Kidney tubule cell (primary cell): ENCODE data around the gene MAD1L1.

ENCODE experiments used
- DNase-seq: peaks from one replicate; pipeline ENCODE4 v3.0.0-alpha.2; 2018; ENCODE audit warnings: low spot score

The MAD1L1 gene

DNA sequence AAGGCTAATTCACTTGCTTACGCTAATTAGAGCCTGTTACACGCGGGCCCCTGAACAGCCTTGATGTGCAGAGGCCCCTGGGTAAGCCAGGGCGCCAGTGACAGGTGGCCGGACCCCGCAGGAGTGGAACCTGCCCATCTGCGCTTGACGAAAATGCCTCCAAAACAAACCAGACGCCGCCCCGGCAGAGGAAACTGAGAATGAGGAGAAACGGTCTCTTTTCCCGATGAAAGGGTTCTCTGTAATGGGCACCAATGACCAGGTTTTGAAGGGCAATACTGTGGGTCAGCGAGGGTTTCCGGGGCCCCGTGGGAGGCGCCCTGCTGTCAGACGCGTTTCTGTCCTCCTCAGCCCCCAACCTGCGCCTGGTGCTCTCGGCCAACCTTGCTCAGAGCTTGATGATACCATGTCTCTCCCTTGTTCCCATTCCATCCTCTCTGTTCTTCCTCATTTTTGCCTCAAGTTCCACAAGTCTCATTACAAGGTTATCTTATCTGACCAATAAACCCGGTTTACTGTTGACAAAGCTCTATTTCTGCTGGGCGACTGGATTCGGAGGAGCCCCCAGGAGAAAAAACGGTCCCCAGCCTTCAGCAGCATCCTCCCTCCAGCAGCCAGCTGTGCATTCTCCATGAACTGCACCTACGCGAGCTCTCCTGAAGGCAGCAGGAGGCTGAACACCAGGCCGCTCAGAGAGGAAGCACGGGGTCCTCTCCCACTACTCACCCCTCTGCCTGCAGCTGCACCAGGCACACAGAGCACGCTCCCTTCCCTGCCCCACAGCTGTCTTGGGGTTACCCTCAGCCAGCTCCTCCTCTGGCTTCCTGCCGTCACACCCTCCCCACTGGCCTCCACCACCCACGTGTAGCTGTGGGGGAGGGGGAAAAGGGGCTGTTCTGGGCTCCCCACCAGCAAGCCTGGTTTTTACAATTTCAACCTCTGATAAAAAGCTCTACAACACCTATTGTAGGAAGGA lies 202.0 kb downstream of the MAD1L1 start:
- no peak for DNase-seq

DNA sequence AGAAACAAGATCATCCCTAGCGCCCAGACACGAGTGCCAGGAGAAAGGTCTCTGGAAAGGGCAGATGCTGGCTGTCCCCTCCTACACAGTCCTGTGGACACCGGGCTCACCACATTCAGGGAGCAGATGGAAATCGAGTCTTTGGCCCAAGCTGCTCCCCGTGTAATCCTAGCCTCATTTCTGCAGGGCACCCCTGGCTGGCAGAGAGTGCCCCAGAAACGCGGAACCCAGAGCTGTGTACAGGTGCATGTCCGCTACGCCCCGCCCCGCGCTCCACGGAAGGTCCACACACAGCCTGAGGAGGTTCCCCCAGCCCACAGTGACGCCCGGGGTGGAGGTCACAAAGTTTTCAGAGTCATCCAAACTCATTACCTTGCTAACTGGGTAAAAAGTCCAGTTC lies 202.8 kb downstream of the MAD1L1 start:
- no peak for DNase-seq

DNA sequence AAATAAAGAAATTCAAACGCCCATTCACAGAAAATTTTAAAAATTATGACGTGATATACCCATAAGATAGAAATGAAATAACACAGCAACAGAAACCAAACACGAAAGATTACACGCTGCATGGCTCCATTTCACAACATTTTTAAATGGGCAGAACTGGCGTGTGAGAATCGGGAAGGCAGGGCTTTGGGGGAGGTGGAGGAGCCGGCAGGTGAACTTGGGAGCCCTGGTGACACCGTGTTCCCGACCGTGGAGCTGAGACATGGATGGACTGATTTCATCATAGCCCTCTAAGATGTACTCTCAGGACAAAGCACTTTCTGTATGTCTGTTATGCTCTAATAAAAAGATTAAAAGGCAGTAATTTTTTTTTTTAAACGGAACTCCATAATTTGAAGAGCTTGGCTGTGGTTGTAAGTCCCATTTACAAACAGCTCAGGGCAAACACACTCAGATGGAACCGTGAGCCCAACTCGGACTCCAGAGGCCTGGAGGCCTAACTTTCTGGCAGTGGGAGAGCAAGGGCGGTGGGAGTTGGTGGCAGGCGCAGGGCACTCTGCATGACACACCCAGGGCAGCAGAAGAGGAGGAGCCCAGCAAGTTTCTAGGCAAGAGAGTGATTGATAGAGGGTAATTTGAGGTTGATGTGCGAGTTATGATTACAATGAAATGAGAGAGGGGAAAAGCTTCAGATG lies 203.4 kb downstream of the MAD1L1 start:
- DNase-seq, result no peak

DNA sequence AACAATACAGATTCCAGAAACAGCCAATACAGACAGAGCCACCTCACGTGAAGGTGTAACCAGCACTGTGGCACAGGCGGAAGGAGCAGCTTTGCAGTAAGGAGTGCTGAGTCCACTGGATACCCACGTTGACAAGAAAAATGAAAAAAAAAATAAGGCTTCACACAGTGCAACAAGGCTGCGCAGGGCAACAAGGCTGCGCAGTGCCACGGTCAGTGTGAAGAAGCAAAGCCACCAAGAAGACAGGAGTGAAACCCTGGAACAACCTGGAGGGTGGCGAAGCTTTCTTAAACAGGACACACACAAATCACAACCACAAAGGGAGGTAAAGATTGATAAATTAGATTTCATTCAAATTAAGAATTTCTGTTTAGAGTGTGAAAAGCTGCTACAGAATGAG lies 204.0 kb downstream of the MAD1L1 start:
- no peak for DNase-seq

DNA sequence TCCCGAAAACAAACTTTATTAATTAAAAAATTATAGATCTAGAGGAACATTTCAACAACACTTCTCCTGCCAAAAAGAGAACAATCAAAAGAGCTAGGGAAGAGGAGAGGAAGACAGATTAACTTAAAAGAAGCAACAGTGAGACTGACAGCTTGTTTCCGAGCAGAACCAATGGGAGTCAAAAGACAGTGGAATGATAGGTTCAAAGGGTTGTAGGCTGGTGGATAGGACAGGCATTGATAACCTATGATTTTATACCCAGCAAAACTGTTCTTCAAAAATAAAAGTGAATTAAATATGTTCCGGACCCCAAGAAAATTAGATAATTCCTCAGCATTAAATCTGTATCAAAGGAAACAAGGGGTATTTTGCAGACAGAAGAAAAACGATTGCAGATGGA lies 207.6 kb downstream of the MAD1L1 start:
- no peak for DNase-seq

DNA sequence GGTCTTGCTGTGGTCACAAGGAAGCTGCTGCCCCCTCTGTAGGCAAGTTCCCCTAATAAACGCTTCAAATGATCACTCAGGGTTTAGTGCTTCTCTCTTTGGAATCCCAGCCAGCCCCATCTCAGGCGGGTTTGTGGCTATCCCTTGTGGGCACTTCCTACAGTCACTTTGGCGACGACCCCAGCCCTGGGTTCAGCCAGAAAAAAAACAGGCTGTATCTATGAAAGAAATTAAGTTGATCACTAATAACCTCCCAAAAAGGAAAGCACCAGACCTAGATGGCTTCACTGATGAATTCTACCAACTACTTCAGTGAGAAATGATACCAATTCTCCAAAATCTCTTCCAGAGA lies 208.2 kb downstream of the MAD1L1 start:
- no peak for DNase-seq

DNA sequence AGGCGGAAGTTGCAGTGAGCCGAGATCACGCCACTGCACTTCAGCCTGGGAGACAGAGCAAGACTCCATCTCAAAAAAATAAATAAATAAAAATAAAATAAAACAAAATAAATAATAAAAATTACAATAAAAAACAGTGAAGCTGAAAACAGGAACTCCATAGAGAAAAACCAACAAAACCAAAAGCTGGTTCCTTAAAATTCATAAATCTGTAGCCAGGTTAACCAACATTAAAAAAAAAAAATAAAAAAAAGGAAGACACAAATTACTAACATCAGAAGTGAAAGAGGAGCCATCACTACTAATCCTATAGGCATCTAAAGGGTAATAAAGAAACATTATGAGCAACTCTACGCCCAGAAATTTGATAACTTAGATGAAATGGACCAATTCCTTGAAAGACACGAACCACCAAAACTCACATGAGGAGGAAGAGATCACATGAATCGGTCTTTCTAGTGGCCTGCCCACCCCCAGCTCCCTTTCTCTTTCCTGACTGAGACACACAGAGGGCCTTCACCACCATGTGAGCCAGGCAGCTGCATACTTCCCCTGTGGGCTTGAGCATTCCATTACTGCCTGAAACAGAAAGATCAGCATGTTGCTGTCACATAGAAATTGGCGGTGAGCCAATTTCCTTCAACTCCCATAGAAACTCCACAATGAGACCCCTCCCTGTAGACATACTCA lies 208.7 kb downstream of the MAD1L1 start:
- DNase-seq, result no peak

DNA sequence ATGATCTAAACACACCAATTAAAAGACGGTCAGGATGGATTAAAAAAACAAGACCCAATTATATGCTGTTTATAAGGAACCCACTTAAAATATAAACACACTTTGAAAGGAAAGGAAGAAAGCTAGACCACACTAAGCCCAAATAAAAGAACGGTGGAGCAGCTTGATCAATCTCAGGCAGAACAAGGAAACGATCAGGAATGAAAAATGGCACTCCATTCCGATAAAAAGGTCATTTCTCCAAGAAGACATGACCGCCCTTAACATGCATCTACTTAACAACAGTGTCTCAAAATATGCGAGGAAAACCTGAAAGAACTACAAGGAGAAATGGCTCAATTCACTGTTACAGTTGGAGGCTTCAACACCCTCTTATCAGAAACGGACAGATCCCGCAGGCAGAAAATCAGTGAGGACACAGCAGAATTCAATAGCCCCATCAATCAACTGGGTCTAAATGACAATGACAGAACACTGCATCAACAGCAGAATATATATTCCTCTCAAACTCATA lies 210.0 kb downstream of the MAD1L1 start:
- no peak for DNase-seq

DNA sequence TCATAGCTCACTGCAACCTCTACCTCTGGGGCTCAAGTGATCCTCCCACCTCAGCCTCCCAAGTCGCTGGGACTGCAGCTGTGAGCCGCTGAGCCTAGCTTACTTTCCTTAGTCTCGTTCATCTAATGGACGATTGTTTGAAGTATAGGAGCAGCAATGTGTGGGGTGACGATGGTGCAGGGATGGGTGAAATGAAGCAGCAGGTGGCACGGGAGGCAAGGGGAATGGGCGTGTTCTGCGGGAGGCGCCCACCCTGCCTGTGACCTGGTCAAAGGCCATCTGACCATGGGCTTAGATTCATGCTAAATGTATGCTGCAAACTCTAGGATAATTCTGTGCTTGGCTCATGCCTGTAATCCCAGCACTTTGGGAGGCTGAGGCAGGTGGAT lies 210.7 kb downstream of the MAD1L1 start:
- DNase-seq, result no peak

DNA sequence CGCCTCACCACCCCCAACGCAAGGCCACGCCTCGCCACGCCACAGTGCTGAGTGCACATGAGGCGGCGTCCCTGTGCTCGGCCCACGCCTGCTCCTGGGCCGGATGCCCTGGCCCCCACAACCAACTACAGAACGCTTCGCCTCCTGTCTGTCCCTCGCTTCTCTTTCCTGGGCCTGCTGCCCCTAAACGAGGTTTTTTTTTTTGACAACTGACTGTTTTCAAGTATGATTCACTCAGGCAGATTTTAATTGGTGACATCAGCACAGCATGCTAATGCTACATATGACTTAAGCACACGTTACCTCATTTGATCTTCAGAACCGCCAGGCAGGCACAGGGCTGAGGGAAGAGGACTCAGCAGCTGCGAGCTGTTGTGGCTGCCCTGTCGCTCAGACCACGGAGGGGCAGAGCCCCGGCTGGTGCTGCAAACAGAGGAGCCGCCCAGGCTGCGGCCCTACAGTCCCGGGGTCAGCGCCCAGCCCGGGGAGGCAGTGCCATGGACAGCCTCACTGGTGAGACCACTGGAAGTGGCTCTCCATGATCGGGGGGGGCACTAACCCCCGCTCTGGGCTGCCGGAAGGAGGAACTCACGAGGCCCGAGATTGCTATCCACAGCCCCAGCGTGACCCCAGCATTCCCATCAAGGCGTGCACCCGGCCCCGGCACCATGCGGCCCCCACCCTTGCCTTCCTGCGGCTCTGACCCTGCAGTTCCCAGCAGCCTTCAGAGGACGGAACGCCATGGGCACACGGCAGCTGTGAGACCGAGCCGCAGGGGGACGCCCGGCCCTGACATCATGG lies 212.8 kb downstream of the MAD1L1 start:
- DNase-seq, result no peak

DNA sequence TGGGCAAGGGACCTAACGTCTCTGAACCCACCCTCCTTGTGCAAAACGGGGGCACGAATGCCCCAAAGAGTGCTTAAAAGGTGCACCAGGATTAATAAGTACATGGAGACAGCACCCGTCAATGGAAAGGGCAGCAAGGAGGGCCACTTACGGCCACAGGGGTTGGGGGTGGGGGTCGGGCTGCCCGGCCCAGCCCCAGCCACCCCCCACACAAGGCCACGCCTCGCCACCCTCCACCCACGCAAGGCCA lies 213.4 kb downstream of the MAD1L1 start:
- no peak for DNase-seq

DNA sequence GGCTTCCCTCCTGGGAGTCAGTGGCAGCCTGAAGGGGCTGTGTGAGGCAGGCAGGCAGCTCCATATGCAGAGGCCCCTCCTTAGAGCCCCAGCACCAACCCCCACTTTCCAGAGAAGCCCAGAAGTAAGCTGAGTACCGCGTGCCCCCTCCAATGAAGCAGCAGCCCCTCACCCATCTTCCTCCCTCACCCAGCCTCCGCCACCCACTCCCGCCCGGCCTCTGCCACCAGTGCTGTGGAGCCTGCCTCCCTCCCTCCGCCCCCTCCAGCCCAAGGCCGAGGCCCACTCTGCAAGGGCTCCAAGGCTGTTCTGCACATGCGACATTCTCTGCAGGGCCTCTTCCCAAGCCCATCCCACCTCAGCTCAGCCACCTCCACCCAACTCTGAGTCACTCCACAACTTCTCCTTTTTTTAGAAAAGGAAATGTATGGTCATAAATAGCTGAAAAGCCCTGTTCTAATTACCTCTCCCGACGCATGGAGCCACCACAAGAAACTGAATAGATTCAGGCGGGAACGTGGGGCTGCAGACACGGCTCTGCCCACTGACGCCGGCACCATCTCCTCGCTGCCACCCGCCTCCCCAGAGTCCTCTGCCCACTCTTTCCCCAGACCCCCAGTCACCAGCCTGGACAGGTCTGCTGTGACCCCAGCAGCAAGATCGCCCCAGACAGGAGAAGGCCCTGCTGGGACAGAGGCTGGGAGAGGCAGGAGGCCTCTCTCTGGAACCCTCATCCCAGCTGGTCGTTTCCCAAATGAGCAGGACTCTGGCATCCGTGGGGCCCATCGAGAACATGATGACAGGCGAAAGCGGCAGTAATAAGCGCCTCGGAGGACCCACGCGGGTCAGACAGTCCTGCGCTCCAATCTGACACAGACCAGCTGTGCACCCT lies 213.9 kb downstream of the MAD1L1 start:
- no peak for DNase-seq

DNA sequence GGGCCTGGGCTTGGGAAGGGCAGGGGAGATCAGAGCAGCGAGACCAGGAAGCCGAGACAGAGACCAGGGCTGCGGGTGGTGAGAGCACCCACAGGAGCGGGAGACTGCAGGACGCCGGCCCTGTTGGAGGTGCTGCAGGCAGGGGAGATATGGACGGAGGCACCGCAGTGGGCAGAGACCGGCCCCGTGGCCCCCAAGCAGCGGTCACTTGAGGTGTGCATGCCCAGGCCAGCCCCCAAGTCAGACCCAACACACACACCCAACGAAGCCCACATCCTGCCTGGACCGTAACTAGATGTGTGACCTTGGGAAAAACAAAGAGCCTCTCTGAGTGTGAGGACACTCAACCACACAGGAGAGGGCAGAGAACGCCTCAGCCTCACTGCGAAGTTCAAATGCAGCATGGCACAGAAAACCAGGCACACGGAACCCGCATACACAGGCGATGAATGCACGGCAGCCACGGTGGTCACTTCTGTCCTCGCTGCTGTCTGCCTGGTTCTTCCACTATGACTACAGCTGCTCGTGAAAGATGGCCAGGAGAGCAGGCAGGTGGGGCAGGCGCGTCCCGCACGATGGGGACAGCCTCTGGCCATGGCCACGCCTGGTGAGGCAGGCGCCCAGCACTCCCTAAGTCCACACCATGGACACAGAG lies 214.7 kb downstream of the MAD1L1 start:
- no peak for DNase-seq

DNA sequence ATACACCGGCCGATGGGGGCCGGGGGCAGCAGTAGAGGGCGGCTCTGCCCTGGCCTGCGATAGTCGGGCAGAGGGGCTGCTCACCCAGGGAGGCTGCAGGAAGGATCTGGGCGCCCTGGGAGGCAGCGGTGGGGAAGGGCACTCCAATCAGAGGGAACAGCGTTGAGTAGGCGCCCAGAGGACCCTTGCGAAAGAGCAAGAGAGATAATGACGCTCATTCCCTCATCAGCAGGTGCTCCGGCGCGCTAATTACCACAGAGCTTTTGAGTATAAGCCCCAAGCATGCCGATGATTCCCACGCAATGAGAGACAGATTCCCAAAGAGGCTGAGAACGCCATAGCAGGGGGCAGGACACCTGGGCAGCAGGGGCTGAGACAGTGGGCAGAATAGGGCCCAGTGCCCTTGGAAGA lies 215.3 kb downstream of the MAD1L1 start:
- DNase-seq, result no peak

DNA sequence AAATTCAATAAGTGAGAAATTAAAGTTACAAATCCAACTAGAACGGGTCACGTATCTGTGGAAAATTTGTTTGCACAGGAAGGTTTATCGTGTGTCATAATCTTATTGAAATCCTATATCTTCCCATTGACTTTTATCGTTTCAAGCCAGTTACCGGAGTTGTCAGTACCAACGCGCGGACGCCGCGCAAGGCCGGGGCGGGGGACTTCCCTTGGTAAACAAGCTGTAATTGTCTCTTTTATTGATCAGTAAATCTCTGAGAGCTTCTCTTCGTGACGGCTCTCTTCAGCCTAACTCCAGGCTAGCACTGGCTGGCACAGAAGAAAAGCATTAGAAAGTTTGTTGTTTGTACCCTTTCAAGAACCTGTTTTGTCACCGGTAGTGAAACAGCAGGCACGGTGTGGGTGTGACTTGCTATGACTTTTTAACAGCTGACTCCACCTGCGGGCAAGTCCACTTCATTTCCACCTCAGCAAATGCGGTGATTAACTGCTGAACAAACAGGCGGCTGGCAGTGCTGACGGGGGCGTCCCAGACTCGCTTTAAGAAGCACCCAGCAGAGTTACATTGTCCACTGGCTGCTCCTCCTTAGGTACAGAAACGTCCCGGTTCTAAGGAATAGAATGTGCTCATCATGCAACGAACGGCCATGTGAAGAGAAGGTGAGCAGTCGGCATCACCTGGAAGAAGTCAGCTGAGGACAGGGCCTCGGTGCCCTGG lies 215.8 kb downstream of the MAD1L1 start:
- DNase-seq, result no peak

DNA sequence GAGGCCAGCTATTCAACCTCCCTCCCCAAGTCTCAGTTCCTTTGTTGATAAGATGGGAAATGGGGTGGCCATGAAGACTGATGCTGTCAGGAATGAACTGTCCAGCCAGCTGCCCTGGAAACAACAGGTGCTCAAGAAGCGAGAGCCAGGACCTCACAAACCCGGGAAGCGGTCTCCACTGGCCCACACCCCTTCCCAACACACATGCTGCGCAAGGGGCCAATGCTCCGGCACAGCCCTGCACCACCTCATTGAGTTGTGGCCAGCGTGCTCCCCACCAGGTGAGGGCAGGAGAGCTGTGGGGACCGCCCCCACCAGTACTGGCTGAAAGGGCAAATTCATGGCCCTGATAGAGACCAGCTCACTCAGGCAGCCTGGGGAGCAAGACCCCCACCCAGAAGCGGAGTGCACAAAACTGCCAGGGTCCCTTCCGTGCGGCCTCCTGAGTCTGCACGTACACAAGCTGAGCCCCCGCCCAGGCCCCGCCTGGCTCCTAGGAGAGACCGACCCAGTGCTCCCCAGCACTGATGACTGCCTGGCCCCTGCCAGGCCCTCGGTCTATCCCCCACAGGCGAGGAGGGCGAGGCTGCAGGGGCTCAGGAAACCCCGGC lies 216.6 kb downstream of the MAD1L1 start:
- no peak for DNase-seq

DNA sequence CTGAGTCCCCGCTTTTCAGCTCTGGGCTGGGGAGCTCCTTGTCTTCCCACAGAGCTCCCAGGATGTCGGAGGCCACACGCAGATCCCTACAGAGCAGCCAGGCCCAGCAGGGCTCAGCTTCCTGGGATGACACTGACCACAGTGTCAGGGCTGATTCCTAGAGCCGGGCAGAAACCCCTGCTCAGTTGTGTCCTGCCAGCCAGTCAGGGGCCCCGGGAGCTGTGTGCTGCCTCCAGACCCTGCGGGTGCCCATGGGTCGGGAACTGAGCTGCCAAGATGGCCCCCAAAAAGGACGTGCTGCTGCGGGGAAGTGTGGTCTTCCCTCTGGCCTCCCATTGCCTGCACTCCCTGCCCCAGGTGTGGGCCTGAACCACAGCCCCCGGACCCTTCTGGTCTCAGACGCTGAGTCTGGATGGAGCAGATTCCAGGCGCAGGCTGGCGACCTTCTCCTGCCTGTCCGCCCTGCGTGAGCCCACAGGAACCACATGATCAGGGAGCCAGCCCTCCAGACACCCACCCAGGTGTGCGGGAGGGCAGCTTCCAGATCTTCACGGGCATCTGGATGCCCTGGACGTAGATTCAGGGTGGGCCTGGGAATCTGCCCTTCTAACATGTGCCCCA lies 217.4 kb downstream of the MAD1L1 start:
- no peak for DNase-seq

DNA sequence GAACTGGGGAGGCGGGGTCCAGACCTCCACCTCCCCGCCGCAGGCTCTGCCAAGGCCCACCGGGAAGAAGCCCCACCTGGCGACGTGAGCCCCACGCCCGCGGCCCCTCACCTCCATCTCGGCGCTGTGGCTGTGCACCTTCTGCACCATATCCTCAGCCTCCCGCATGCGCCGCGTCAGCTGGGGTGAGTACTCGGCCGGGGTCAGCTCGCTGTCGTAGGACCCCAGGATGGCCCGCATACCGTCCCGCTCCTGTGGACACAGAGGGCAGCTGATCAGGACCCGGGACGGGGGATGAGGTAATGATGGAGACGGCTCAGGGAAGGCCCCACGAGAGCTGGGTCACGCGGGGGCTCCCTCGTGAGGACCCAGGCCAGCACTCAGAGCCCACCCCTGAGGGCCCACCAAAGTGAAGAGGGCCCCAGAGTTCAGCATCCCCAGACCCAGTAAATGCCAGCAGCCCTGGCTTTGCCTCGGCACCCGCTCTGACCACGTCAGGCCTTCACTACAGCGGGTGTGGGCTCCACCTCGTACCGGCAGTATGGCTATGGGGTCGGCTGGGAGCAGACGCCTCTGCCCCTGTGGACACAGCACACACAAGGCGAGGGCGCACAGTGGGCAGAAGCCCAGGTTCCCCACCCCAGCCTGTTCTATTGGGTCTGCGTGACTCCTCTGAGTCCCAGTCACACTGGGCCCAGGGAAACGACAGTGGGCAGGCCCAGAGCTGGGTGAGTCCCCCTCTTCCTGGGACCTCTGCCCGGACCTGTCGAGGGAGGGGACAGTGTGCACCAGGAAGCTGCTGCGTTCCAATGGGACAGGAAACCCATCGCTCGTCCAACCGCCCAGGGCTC lies 218.1 kb downstream of the MAD1L1 start:
- DNase-seq, result no peak
